Measurements from ENCODE around the gene DPP6.

DNA sequence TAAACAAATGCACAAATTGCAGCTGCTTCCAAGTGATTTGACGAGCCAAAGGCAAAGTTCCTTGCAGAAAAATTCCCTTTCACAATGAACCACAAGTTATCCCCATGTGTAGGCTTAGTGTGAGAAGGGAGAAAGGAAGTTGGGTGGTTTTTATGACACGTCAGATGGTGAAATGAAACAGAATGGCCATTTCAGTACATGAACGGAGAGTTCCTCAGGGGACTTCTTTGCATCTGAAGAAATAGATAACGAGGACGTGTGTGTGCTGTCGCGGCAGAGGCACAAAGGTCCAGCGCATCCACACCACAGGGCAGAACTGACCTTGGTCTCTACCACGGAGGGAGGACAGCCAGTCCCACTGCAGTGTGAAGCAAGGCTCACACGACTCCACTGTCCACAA lies 814.9 kb downstream of the DPP6 start:
- TF ChIP-seq CTCF (IDR thresholded peaks at IDR 0.05) (no peak), POLR2AphosphoS5 (IDR thresholded peaks at IDR 0.05) (no peak)
